GM19023 (cell line): Measurements from ENCODE around the gene SLC18B1.

Experiments
- ATAC-seq: cut with Tn5 transposase; IDR thresholded peaks from one replicate; pipeline ENCODE4 v1.9.1; 2021; ENCODE audit warnings: mild to moderate bottlenecking, moderate library complexity; ENCODE audit not compliant: unreplicated experiment

SLC18B1 gene

GRCh38 chr6:132797951-132798868 is at the start of gene SLC18B1:
Gene SLC18B1, minus strand, starts transcription at chr6:132798637. Its CDS starts 181 bp downstream, at chr6:132798456.
- ATAC-seq: peak; percentile 53

GRCh38 chr6:132843316-132844035 is 45.0 kb upstream of the SLC18B1 start:
- no peak for ATAC-seq

- no peak for ATAC-seq
Observed at GRCh38 chr6:132841966-132842365, 43.5 kb upstream of the SLC18B1 start.

DNA sequence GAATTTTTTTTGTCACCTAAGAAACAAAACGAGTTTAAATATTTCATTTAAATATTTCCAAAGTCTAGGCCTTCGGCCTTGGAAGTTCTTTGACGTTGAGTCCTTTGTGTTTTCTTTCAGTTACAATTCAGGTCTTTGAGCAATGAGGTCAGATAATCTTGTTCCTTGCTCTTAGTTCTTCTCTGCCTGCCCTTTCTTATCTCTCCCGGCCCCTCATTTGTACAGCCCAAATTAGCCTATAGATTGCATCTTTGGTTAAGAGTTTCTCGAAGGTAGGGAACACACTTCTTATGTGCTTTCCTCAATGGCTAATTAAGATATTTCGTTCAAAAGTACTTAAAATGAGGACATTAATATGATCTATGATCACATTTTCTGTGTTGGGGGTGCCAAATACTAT is 34.5 kb upstream of the SLC18B1 start:
- no peak for ATAC-seq

GRCh38 chr6:132830334-132830751 is 31.9 kb upstream of the SLC18B1 start:
- no peak for ATAC-seq

DNA sequence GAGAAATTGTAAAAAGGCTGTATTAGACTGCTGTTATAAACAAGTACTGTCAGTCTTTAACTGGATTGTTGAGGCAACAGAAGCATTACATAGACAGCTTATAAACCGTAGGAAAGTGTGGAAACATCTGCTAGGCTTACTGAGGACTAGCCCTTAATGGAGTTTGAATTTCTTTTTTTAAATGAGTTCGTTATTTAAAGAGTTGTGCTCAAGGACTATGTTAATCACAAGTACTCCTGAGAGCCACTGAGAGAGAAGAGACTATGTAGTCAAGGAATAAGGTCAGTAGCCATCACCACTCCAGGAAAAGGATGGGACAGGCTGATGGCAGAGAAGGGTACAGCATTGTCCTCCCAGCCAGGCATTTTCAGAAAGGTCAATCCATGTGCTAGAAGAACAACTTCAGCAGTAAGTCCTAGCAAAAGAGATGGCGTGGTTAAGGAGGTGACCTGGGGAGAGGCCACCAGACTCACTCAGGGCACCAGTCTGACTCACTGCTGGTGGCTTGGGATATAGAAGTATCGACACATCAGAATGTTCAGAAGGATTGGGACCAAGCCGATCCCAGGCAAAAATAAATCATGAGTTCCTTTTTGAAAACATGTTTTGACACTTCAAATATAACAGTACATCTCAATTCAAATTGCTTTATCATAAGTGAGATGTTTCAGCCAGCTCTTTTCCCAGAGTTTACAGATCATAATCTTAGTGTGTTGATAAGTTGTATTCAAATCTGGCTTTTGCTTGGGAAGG is 22.4 kb upstream of the SLC18B1 start:
- no peak for ATAC-seq

DNA sequence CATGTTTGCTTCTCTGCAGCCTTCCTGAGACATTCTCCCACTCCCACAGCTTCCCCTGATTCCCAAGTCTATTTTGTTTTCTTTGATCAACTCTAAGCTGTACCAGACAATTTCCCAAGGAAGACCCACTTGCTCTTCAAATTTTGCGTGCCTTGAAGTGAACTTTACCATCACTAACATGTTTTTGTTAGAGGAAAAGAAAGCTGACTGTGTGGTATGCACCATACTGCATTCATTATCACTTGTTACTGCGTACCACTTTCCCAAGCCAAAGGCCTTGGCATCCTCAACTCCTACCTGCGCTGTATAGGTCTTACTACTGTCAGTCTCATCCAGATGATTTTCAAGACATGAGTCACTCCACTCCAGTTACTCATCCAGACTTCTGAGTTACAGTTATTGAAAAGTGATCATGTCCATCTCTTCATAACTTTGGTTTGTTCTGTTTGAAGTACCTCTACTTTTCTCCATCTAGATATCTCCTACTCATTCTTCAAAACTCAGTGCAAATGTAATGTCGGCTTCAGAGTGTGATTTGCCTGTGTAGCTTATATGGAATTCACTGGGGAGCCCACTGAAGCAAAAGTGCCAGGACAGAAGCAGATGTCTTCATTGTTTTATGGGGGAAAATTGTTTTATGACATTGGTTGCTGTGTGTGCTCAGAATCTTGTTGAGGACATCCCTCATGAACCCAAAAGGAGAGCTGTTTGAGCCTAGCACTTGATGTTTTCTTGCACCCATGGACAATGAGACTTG is 21.1 kb upstream of the SLC18B1 start:
- ATAC-seq: no peak

GRCh38 chr6:132818404-132819359 is 20.2 kb upstream of the SLC18B1 start:
- ATAC-seq: no peak

- no peak for ATAC-seq
Observed at GRCh38 chr6:132817554-132818403, 19.3 kb upstream of the SLC18B1 start.

DNA sequence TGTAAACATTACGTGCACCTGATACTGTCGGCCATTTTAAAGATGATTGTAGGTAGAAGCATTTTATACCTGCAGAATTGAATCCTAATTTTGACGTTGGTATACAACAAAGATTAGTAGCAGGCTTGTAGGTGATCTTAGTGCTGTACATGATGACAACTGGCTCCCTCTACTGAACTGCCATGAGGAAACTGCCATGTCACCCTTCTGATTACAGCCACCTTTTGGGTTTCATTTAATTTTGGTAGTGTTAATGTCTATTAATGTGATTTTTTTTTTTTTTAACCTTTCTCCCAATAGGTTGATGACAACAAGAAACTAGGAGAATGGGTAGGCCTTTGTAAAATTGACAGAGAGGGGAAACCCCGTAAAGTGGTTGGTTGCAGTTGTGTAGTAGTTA is 18.2 kb upstream of the SLC18B1 start:
- no peak for ATAC-seq

DNA sequence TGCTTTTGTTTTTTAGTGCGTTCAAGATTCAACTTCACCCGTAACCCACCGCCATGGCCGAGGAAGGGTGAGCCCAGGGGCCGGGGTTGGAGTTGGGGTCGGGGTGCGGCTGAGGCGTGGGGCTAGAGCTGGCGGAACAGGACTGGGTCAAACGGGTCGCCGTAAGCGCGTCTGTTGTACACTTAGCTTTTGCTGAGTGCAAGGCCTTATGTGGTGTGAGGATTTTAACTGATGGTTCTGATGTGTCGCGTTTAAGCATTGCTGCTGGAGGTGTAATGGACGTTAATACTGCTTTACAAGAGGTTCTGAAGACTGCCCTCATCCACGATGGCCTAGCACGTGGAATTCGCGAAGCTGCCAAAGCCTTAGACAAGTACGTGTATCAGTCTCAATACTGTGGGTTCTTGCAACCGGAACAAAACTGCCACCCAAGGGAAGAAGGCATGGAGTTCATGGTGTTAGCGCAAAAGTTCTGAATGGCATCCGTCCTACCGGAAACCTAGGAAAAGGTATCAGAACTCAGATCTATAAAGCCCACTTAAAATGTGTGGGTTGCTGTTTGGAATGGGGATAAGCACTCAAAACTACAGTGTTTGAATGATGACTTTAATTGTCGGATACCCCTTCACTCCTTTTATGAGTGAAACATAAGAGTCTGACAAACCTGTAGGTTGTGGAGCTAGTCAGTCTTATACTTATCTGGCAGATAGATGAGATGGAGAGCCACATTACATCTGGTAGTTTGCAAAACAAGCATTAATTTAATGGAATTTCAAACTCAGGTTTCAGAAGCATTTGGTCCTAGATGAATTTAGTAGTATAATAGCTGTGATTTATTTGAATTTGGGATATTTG is 16.5 kb upstream of the SLC18B1 start:
- peak; percentile 12 for ATAC-seq

- ATAC-seq: peak; percentile 12
Observed at GRCh38 chr6:132813173-132813856, 14.9 kb upstream of the SLC18B1 start.

- no peak for ATAC-seq
Observed at GRCh38 chr6:132812756-132813172, 14.3 kb upstream of the SLC18B1 start.

- no peak for ATAC-seq
Observed at GRCh38 chr6:132812255-132812732, 13.9 kb upstream of the SLC18B1 start.

DNA sequence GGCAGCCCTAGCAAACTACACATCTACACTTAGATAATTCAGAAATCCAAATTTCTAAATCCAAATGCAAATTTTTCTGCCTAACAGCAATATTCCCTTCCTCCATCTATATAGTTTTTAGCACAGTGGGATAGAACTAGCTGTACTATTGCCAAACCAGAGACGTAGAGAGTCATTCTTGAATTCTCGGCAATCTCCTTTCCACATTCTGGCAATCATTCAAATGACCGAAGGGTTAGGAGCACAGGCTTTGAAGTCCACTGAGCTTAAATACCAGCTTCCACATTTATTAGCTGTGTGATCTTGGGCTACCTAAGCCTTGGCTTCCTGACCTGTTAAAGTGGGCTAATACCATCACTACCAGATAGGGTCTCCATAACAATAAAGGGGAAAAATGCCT is 12.8 kb upstream of the SLC18B1 start:
- no peak for ATAC-seq

GRCh38 chr6:132805548-132805947 is 7.1 kb upstream of the SLC18B1 start:
- ATAC-seq: no peak

- ATAC-seq: no peak
Observed at GRCh38 chr6:132804251-132804650, 5.8 kb upstream of the SLC18B1 start.
